Measurements from ENCODE around the gene PXN. TPM values are rescaled to one million over a fixed set of nuclear protein-coding genes. Genes with fewer than 3 reads are reported as not detected.

The PXN gene
- total and polyA plus RNA-seq, 2 of the 13 experiments (the other 11 are each of a cell fraction or from before 2014, with no cell fraction given) = 13.6 to 14.2 TPM

- peak; percentile 86; the same call in 1 of the 2 replicates for TF ChIP-seq ZC3H13 (CRISPR knock-in tag; IDR thresholded peaks at IDR 0.05)
- TF ChIP-seq ZFYVE20 (CRISPR knock-in tag; IDR thresholded peaks at IDR 0.05; ENCODE audit: borderline replicate concordance, low read depth) = no peak
- peak; percentile 34 for TF ChIP-seq ZNF878 (CRISPR knock-in tag; IDR thresholded peaks at IDR 0.05)
- peak; percentile 60 for TF ChIP-seq ZNF629 (CRISPR knock-in tag; conservative IDR thresholded peaks at IDR 0.05)
- TF ChIP-seq MLXIP (CRISPR knock-in tag; IDR thresholded peaks at IDR 0.05; ENCODE audit: borderline replicate concordance) = no peak
- TF ChIP-seq KMT2B (CRISPR knock-in tag; IDR thresholded peaks at IDR 0.05) = peak; percentile 63
- no peak for TF ChIP-seq ZNF513 (CRISPR knock-in tag; conservative IDR thresholded peaks at IDR 0.05)
- TF ChIP-seq ZNF709 (CRISPR knock-in tag; IDR thresholded peaks at IDR 0.05) = peak; percentile 49; the same call in 1 of the 2 replicates
- no peak for TF ChIP-seq HNF1A (IDR thresholded peaks at IDR 0.05; ENCODE audit: low read depth)
- peak; percentile 47; the same call in 1 of the 2 replicates for TF ChIP-seq HNF1A (CRISPR knock-in tag; IDR thresholded peaks at IDR 0.05; ENCODE audit: borderline replicate concordance)
- no peak for TF ChIP-seq NR0B2 (CRISPR knock-in tag; IDR thresholded peaks at IDR 0.05)
- TF ChIP-seq JARID2 (CRISPR knock-in tag; IDR thresholded peaks at IDR 0.05; ENCODE audit: insufficient replicate concordance) = no peak
- no peak for TF ChIP-seq TCF7 (IDR thresholded peaks at IDR 0.05; ENCODE audit: low read depth)
- no peak for TF ChIP-seq HOXA5 (CRISPR knock-in tag; IDR thresholded peaks at IDR 0.05)
- TF ChIP-seq KAT7 (CRISPR knock-in tag; IDR thresholded peaks at IDR 0.05; ENCODE audit: borderline replicate concordance) = peak; percentile 96
- 0 out of 2 replicates have a peak, but pooled peaks have one; percentile 76 for TF ChIP-seq ZNF468 (CRISPR knock-in tag; IDR thresholded peaks at IDR 0.05)
- peak; percentile 77; the same call in 1 of the 2 replicates for TF ChIP-seq XBP1 (CRISPR knock-in tag; IDR thresholded peaks at IDR 0.05)
- peak; percentile 91 for TF ChIP-seq ZNF800 (CRISPR knock-in tag; IDR thresholded peaks at IDR 0.05)
Measured at GRCh38 chr12:120228291-120229070, 37.0 kb downstream of the PXN start (continued).

All from HepG2 (cell line).